ENCODE data around the gene KRTAP6-2.

KRTAP6-2 gene

DNA sequence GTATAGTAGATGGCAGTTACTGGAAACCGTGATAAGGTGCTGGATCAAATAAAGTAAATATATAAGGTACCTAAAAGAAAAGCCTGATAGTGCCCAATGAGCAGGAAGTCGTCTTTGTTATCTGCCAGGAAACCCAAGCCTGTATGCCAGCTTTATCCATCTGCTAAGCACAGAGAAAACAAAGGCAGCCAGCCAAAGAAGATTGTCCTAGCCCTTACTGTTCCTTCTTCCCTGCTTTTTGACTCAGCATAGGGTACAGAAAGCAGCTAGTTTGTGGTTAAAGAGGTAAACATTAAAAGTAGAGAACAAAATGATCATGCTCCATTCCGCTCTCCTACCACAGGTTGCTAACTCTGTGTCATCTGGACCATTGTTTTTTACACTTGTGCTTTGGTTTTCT is 18.6 kb downstream of the KRTAP6-2 start:
- Histone ChIP-seq H3K36me3 (ENCODE audit: control insufficient read depth in 1 of 2, insufficient read depth in 2 of 2, low read length in 2 of 2) (no peaks in the 10 kb centered on the region), H3K4me3 (ENCODE audit: low read depth, low read length) (no peak overlapping the region), H2BK12ac (ENCODE audit: low read length) (no peak overlapping the region), H3K4me1 (ENCODE audit: control insufficient read depth in 1 of 2, insufficient read depth in 2 of 2, low read length in 2 of 2) (no peaks in the 10 kb centered on the region), H3K79me2 (ENCODE audit: control insufficient read depth, insufficient read depth, low read length, poor library complexity) (no peaks in the 10 kb centered on the region), H4K12ac (ENCODE audit: low read depth, low read length) (no peak overlapping the region), H2AFZ (ENCODE audit: insufficient read depth, low read length, poor library complexity) (no peak overlapping the region), H4K91ac (ENCODE audit: low read depth, low read length) (no peak overlapping the region), H3K27me3 (ENCODE audit: insufficient read depth, low read length) (no peaks in the 10 kb centered on the region), H2BK5ac (ENCODE audit: low read depth, low read length, poor library complexity) (no peak overlapping the region), H3K18ac (ENCODE audit: low read length) (no peak overlapping the region), H3K9me3 (ENCODE audit: insufficient read depth, low read depth, low read length) (no peaks in the 10 kb centered on the region), H3K9ac (ENCODE audit: low read length) (no peak overlapping the region), H2BK120ac (ENCODE audit: insufficient read depth, low read length, poor library complexity) (no peak overlapping the region), H3K14ac (ENCODE audit: low read length) (no peak overlapping the region), H3K4me2 (ENCODE audit: low read length) (no peak overlapping the region), H3K27ac (ENCODE audit: low read depth, low read length) (no peak overlapping the region), H4K8ac (ENCODE audit: low read depth, low read length) (no peak overlapping the region), H3K23ac (ENCODE audit: low read length) (no peak overlapping the region), H3K79me1 (ENCODE audit: low read length) (no peaks in the 10 kb centered on the region), H3K4ac (ENCODE audit: low read depth, low read length) (no peak overlapping the region), H2AK5ac (ENCODE audit: low read length) (no peak overlapping the region)
- WGBS (ENCODE audit: extremely low coverage, insufficient coverage, insufficient read length): no CpG with 5 or more reads among the region's 3 CpGs
- DNase-seq: no peak

DNA sequence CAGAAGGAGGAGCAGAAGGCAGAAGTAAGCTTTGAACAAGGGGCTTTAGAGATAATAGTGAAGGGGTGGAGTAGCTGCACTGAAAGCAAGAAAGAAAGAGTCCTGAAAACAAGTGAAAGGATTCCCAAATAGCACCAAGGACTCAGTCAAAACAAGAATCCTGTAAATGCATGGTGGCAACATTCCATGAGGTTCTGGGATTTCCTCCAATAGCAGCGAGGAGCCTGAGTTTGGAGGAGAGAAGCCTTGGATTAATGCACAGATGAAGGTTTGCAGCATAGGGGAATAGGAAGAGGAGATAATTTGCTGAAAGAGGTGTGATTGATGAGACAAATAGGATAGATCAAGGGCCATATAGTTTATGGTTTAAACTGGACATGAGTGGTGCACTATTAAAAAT is 19.4 kb downstream of the KRTAP6-2 start:
- Histone ChIP-seq H3K79me1 (ENCODE audit: low read length) (no peaks in the 10 kb centered on the region), H2BK120ac (ENCODE audit: insufficient read depth, low read length, poor library complexity) (no peak overlapping the region), H3K23ac (ENCODE audit: low read length) (no peak overlapping the region), H2AFZ (ENCODE audit: insufficient read depth, low read length, poor library complexity) (no peak overlapping the region), H3K4ac (ENCODE audit: low read depth, low read length) (no peak overlapping the region), H3K4me3 (ENCODE audit: low read depth, low read length) (no peak overlapping the region), H4K8ac (ENCODE audit: low read depth, low read length) (no peak overlapping the region), H3K79me2 (ENCODE audit: control insufficient read depth, insufficient read depth, low read length, poor library complexity) (no peaks in the 10 kb centered on the region), H2BK5ac (ENCODE audit: low read depth, low read length, poor library complexity) (no peak overlapping the region), H3K9me3 (ENCODE audit: insufficient read depth, low read depth, low read length) (no peaks in the 10 kb centered on the region), H2BK12ac (ENCODE audit: low read length) (no peak overlapping the region), H3K14ac (ENCODE audit: low read length) (no peak overlapping the region), H2AK5ac (ENCODE audit: low read length) (no peak overlapping the region), H3K9ac (ENCODE audit: low read length) (no peak overlapping the region), H3K18ac (ENCODE audit: low read length) (no peak overlapping the region), H3K27ac (ENCODE audit: low read depth, low read length) (no peak overlapping the region), H3K4me1 (ENCODE audit: control insufficient read depth in 1 of 2, insufficient read depth in 2 of 2, low read length in 2 of 2) (no peaks in the 10 kb centered on the region), H3K4me2 (ENCODE audit: low read length) (no peak overlapping the region), H4K91ac (ENCODE audit: low read depth, low read length) (no peak overlapping the region), H4K12ac (ENCODE audit: low read depth, low read length) (no peak overlapping the region), H3K27me3 (ENCODE audit: insufficient read depth, low read length) (no peaks in the 10 kb centered on the region), H3K36me3 (ENCODE audit: control insufficient read depth in 1 of 2, insufficient read depth in 2 of 2, low read length in 2 of 2) (no peaks in the 10 kb centered on the region)
- WGBS (ENCODE audit: extremely low coverage, insufficient coverage, insufficient read length): no CpG with 5 or more reads among the region's 1 CpG
- no peak for DNase-seq

- DNase-seq: no peak
- no peak overlapping the region for H3K4me2 ChIP-seq (ENCODE audit: low read length)
- H3K36me3 ChIP-seq (ENCODE audit: control insufficient read depth in 1 of 2, insufficient read depth in 2 of 2, low read length in 2 of 2): no peaks in the 10 kb centered on the region
- H2AK5ac ChIP-seq (ENCODE audit: low read length): no peak overlapping the region
- H2BK5ac ChIP-seq (ENCODE audit: low read depth, low read length, poor library complexity): no peak overlapping the region
- no peak overlapping the region for H2AFZ ChIP-seq (ENCODE audit: insufficient read depth, low read length, poor library complexity)
- H3K4me3 ChIP-seq (ENCODE audit: low read depth, low read length): no peak overlapping the region
- no peak overlapping the region for H3K27ac ChIP-seq (ENCODE audit: low read depth, low read length)
- no peak overlapping the region for H2BK12ac ChIP-seq (ENCODE audit: low read length)
- H3K27me3 ChIP-seq (ENCODE audit: insufficient read depth, low read length): no peaks in the 10 kb centered on the region
- H3K23ac ChIP-seq (ENCODE audit: low read length): no peak overlapping the region
- no peak overlapping the region for H3K14ac ChIP-seq (ENCODE audit: low read length)
- no peaks in the 10 kb centered on the region for H3K79me1 ChIP-seq (ENCODE audit: low read length)
- no peak overlapping the region for H4K91ac ChIP-seq (ENCODE audit: low read depth, low read length)
- no peak overlapping the region for H3K4ac ChIP-seq (ENCODE audit: low read depth, low read length)
- H4K8ac ChIP-seq (ENCODE audit: low read depth, low read length): no peak overlapping the region
- no peak overlapping the region for H4K12ac ChIP-seq (ENCODE audit: low read depth, low read length)
- H3K18ac ChIP-seq (ENCODE audit: low read length): no peak overlapping the region
- no peaks in the 10 kb centered on the region for H3K4me1 ChIP-seq (ENCODE audit: control insufficient read depth in 1 of 2, insufficient read depth in 2 of 2, low read length in 2 of 2)
- no peaks in the 10 kb centered on the region for H3K9me3 ChIP-seq (ENCODE audit: insufficient read depth, low read depth, low read length)
- no peak overlapping the region for H3K9ac ChIP-seq (ENCODE audit: low read length)
- no peak overlapping the region for H2BK120ac ChIP-seq (ENCODE audit: insufficient read depth, low read length, poor library complexity)
- H3K79me2 ChIP-seq (ENCODE audit: control insufficient read depth, insufficient read depth, low read length, poor library complexity): no peaks in the 10 kb centered on the region
These were observed 20.9 kb downstream of the KRTAP6-2 start for GRCh38 chr21:30577766-30578165.

DNA sequence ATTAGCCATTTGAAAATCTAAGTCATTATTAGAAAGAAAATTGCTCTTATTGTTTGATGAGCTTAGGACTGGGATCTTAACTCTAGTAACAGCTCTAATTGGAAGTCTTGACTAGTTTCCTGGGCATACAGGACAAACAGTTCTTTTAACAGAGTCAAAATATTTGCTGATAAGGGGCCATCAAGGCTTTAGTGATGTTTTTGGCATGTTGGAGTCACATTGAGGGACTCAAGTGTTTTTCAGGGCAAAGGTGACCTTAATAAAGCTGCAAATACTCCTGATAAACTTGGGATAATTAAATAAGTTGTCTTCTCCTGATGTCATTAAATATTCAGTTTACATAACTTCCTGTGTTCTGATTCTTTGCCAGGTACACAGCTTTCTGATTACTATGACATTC is 31.1 kb downstream of the KRTAP6-2 start:
- H3K27me3 ChIP-seq (ENCODE audit: insufficient read depth, low read length): no peaks in the 10 kb centered on the region
- H2BK5ac ChIP-seq (ENCODE audit: low read depth, low read length, poor library complexity): no peak overlapping the region
- no peak for DNase-seq
- H3K23ac ChIP-seq (ENCODE audit: low read length): no peak overlapping the region
- H2AK5ac ChIP-seq (ENCODE audit: low read length): no peak overlapping the region
- no peaks in the 10 kb centered on the region for H3K4me1 ChIP-seq (ENCODE audit: control insufficient read depth in 1 of 2, insufficient read depth in 2 of 2, low read length in 2 of 2)
- H4K91ac ChIP-seq (ENCODE audit: low read depth, low read length): no peak overlapping the region
- H2AFZ ChIP-seq (ENCODE audit: insufficient read depth, low read length, poor library complexity): no peak overlapping the region
- H3K9me3 ChIP-seq (ENCODE audit: insufficient read depth, low read depth, low read length): no peaks in the 10 kb centered on the region
- H2BK12ac ChIP-seq (ENCODE audit: low read length): no peak overlapping the region
- no peaks in the 10 kb centered on the region for H3K79me2 ChIP-seq (ENCODE audit: control insufficient read depth, insufficient read depth, low read length, poor library complexity)
- H4K8ac ChIP-seq (ENCODE audit: low read depth, low read length): no peak overlapping the region
- no peaks in the 10 kb centered on the region for H3K36me3 ChIP-seq (ENCODE audit: control insufficient read depth in 1 of 2, insufficient read depth in 2 of 2, low read length in 2 of 2)
- H3K27ac ChIP-seq (ENCODE audit: low read depth, low read length): no peak overlapping the region
- no peak overlapping the region for H3K14ac ChIP-seq (ENCODE audit: low read length)
- H3K18ac ChIP-seq (ENCODE audit: low read length): no peak overlapping the region
- no peak overlapping the region for H3K4ac ChIP-seq (ENCODE audit: low read depth, low read length)
- H3K4me2 ChIP-seq (ENCODE audit: low read length): no peak overlapping the region
- no peak overlapping the region for H4K12ac ChIP-seq (ENCODE audit: low read depth, low read length)
- no peaks in the 10 kb centered on the region for H3K79me1 ChIP-seq (ENCODE audit: low read length)
- H2BK120ac ChIP-seq (ENCODE audit: insufficient read depth, low read length, poor library complexity): no peak overlapping the region
- no peak overlapping the region for H3K9ac ChIP-seq (ENCODE audit: low read length)
- no peak overlapping the region for H3K4me3 ChIP-seq (ENCODE audit: low read depth, low read length)

DNA sequence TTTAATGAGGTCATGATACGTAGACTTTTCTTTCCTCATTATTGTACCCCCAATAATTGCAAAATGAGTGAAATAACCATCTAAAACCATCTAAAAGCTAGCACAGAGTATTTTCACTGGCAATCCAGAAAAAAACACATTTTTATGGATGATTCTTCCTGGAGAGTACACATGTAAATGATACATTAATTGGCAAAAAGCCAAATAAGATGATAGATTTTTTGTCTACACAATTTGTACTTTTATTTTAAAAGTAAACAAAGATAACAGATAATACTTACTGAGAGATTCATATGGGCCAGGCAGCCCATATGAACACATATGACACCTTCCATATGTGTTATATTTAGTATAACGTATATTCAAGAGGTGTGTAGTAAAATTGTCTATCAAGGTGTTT is 35.1 kb downstream of the KRTAP6-2 start:
- Histone ChIP-seq H3K18ac (ENCODE audit: low read length) (no peak overlapping the region), H3K36me3 (ENCODE audit: control insufficient read depth in 1 of 2, insufficient read depth in 2 of 2, low read length in 2 of 2) (no peaks in the 10 kb centered on the region), H2AK5ac (ENCODE audit: low read length) (no peak overlapping the region), H2BK5ac (ENCODE audit: low read depth, low read length, poor library complexity) (no peak overlapping the region), H3K14ac (ENCODE audit: low read length) (no peak overlapping the region), H3K27me3 (ENCODE audit: insufficient read depth, low read length) (no peaks in the 10 kb centered on the region), H3K23ac (ENCODE audit: low read length) (no peak overlapping the region), H3K4me2 (ENCODE audit: low read length) (no peak overlapping the region), H3K9me3 (ENCODE audit: insufficient read depth, low read depth, low read length) (no peaks in the 10 kb centered on the region), H3K9ac (ENCODE audit: low read length) (no peak overlapping the region), H3K79me1 (ENCODE audit: low read length) (no peaks in the 10 kb centered on the region), H3K4me3 (ENCODE audit: low read depth, low read length) (no peak overlapping the region), H2AFZ (ENCODE audit: insufficient read depth, low read length, poor library complexity) (no peak overlapping the region), H2BK120ac (ENCODE audit: insufficient read depth, low read length, poor library complexity) (no peak overlapping the region), H4K12ac (ENCODE audit: low read depth, low read length) (no peak overlapping the region), H2BK12ac (ENCODE audit: low read length) (no peak overlapping the region), H4K91ac (ENCODE audit: low read depth, low read length) (no peak overlapping the region), H3K79me2 (ENCODE audit: control insufficient read depth, insufficient read depth, low read length, poor library complexity) (no peaks in the 10 kb centered on the region), H3K27ac (ENCODE audit: low read depth, low read length) (no peak overlapping the region), H3K4me1 (ENCODE audit: control insufficient read depth in 1 of 2, insufficient read depth in 2 of 2, low read length in 2 of 2) (no peaks in the 10 kb centered on the region), H4K8ac (ENCODE audit: low read depth, low read length) (no peak overlapping the region), H3K4ac (ENCODE audit: low read depth, low read length) (no peak overlapping the region)
- DNase-seq: no peak
- no CpG with 5 or more reads among the region's 2 CpGs for WGBS (ENCODE audit: extremely low coverage, insufficient coverage, insufficient read length)
